AG10803 (cell line): Measurements from ENCODE around the gene GRID2.

Experiments used
- DNase-seq: peaks from one replicate; pipeline ENCODE4 v3.0.0; 2010; ENCODE audit warnings: low read depth
- H3K4me3 ChIP-seq: 2 replicates; pipeline ENCODE4 v1.5.1; 2011; ENCODE audit warnings: mild to moderate bottlenecking, low read length, control low read depth
- TF ChIP-seq, protein P1 (sequence below): conservative IDR thresholded peaks from 2 replicates; pipeline ENCODE4 v1.5.1; 2011; ENCODE audit warnings: mild to moderate bottlenecking, low read length, control low read depth, inconsistent platforms

GRID2 gene

GRCh38 chr4:93515208-93515607, 1211.4 kb downstream of the GRID2 start:
- no peak overlapping the region for H3K4me3 ChIP-seq
- DNase-seq = no peak
- TF ChIP-seq, protein P1, sequence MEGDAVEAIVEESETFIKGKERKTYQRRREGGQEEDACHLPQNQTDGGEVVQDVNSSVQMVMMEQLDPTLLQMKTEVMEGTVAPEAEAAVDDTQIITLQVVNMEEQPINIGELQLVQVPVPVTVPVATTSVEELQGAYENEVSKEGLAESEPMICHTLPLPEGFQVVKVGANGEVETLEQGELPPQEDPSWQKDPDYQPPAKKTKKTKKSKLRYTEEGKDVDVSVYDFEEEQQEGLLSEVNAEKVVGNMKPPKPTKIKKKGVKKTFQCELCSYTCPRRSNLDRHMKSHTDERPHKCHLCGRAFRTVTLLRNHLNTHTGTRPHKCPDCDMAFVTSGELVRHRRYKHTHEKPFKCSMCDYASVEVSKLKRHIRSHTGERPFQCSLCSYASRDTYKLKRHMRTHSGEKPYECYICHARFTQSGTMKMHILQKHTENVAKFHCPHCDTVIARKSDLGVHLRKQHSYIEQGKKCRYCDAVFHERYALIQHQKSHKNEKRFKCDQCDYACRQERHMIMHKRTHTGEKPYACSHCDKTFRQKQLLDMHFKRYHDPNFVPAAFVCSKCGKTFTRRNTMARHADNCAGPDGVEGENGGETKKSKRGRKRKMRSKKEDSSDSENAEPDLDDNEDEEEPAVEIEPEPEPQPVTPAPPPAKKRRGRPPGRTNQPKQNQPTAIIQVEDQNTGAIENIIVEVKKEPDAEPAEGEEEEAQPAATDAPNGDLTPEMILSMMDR = no peak

DNA sequence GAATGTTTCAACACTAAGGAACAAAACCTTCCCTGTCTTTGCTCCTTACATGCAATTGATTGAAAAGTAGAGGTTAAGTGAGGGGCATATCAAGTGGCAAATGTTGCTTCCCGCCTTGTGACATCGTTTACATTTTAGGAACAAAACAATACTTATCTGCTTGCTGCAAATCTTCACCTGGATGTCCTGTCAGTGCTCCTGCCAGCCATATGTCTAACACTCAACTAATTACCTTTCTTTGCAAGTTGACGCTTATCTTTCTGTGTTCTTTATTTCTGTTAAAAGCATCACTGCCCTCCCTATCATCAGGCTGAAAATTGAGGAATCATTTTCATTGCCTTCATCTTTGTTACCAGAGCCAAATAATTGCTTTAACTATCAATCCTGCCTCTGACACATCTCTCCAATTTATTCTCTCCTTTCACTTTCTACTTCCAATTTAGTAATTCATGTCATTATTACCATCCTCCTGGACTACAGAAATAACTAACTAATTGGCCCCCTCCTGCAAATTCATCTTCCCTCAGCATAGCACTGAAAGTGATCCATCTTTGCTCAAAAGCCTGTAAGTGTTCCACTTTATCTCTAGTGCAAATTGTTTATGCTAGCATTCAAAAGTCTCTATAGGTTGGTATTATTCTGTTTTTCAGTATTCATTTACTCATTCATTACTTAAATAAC, 1226.1 kb downstream of the GRID2 start:
- TF ChIP-seq, protein P1 = no peak
- no peak for DNase-seq
- no peak overlapping the region for H3K4me3 ChIP-seq

GRCh38 chr4:93532234-93532633, 1228.5 kb downstream of the GRID2 start:
- TF ChIP-seq, protein P1 = no peak
- DNase-seq = no peak
- H3K4me3 ChIP-seq = no peak overlapping the region

- DNase-seq = no peak
- TF ChIP-seq, protein P1 = no peak
- no peak overlapping the region for H3K4me3 ChIP-seq
These were observed 1236.8 kb downstream of the GRID2 start for GRCh38 chr4:93540562-93540961.

GRCh38 chr4:93561842-93562241, 1258.1 kb downstream of the GRID2 start:
- no peak overlapping the region for H3K4me3 ChIP-seq
- TF ChIP-seq, protein P1 = no peak
- no peak for DNase-seq

- TF ChIP-seq, protein P1 = no peak
- DNase-seq = no peak
- no peak overlapping the region for H3K4me3 ChIP-seq
These were observed 1265.0 kb downstream of the GRID2 start for GRCh38 chr4:93568758-93569157.

- TF ChIP-seq, protein P1 = no peak
- DNase-seq = no peak
- no peak overlapping the region for H3K4me3 ChIP-seq
These were observed 1269.5 kb downstream of the GRID2 start for GRCh38 chr4:93573285-93573684.
